ENCODE results near the gene DYDC2.

- no peak for TF ChIP-seq POLR2AphosphoS5 (IDR thresholded peaks at IDR 0.05)
- no peak for TF ChIP-seq CTCF (IDR thresholded peaks at IDR 0.05)
- TF ChIP-seq POLR2A (IDR thresholded peaks at IDR 0.05) = no peak
Measured at GRCh38 chr10:80322711-80323110, 33.9 kb upstream of the DYDC2 start.

All from gastroesophageal sphincter (tissue), 3 donors.